Measurements from ENCODE around the gene GPR157. TPM values are rescaled to one million over a fixed set of nuclear protein-coding genes. Genes with fewer than 3 reads are reported as not detected.
"Not testable (repeated sequence)": the region's sequence is repeated elsewhere in the genome, so short reads cannot be mapped to it uniquely, and the experiment has no call there.

GPR157 gene
- total RNA-seq, 4 donors from 2014 or later, result 3.3 to 208 (median 10.4) TPM

DNA sequence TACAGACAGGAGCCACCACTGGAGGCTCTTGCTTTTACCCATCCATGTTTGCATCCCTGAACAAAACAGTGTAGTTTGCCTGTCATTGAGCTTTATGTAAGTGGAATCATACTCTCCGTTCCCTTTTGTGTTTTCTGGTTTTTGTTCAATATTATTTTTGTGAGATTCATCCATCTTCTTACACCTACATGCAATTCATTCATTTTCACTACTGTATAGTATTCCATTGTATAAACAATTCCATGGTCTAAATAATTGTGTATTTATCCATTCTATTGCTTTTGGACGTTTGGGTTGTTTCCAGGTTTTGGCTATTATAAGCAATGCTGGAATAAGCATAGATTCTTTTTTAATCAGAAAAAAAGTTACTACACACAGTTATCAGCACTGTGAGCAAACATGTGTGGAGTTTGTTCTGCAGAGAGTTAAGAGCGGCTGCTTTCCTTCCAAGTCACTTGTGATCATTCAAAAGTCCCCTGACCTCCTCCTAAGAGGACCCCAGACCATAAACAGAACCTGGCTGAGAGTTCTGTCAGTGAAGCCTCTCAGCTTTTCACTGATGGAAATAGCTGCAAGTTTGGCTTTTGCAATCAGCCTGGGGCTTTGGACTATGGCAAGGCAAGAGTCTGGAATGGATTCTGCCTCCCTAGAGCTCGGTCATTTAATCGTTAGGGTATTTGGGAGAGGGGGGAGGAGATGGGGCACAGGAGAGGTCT lies 5.1 kb upstream of the GPR157 start:
- Histone ChIP-seq H3K4me1 (peaks cover 0 to 10% (median 0%) of the 10 kb centered on the region in 4 donors), H3K27ac (no peak overlapping the region), H3K4me3 (no peak overlapping the region), H3K9me3 (no peaks in the 10 kb centered on the region), H3K27me3 (no peaks in the 10 kb centered on the region), H3K36me3 (no peaks in the 10 kb centered on the region)
- TF ChIP-seq POLR2A (IDR thresholded peaks at IDR 0.05), result no peak
- TF ChIP-seq, protein P1, sequence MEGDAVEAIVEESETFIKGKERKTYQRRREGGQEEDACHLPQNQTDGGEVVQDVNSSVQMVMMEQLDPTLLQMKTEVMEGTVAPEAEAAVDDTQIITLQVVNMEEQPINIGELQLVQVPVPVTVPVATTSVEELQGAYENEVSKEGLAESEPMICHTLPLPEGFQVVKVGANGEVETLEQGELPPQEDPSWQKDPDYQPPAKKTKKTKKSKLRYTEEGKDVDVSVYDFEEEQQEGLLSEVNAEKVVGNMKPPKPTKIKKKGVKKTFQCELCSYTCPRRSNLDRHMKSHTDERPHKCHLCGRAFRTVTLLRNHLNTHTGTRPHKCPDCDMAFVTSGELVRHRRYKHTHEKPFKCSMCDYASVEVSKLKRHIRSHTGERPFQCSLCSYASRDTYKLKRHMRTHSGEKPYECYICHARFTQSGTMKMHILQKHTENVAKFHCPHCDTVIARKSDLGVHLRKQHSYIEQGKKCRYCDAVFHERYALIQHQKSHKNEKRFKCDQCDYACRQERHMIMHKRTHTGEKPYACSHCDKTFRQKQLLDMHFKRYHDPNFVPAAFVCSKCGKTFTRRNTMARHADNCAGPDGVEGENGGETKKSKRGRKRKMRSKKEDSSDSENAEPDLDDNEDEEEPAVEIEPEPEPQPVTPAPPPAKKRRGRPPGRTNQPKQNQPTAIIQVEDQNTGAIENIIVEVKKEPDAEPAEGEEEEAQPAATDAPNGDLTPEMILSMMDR (IDR thresholded peaks at IDR 0.05), result no peak
- no peak for DNase-seq

DNA sequence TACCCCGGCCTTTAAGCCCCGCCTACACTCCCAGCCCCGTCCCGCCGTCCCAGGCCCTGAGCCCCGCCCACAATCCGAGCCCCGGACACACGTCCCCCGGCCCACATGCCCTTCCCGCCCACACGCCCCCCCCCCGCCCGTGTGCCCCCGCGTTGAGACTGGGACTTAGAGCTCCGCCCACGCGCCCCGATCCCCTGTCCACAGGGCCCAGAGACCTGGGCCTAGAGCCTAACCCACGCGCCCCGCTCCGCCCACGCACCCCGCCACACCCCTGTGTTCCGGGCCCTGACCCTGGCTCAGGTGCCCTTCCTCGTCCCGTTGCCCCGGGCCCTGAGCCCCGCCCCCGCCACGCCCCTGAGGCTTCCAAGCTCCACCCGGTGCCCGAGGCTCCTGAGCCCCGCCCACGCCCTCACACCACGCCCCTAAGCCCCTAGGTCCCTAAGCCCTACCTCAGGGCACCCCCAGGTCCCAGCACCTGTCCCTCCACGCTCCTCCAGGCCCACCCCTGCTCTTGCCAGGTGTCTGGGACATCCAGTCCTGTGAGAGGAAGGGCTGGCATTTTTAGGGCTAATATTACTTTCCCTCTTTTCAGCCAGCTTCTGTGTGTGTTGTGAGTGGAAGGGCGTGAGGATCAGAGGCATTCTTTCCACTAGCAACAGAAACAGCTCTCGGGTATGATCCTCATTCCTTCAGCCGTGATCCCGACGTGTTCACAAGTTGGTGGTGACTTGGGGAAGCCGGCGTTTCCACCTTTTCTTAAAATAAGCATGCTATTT lies 552 bp upstream of the GPR157 start:
- H3K36me3 ChIP-seq, result no peaks in the 10 kb centered on the region
- H3K27me3 ChIP-seq, result no peaks in the 10 kb centered on the region
- H3K4me3 ChIP-seq, result peak overlapping the region; percentile 65 to 87 (median 76)
- peaks cover 0 to 29% (median 9%) of the 10 kb centered on the region in 4 donors for H3K4me1 ChIP-seq
- TF ChIP-seq POLR2A (IDR thresholded peaks at IDR 0.05), result no peak
- TF ChIP-seq, protein P1 (IDR thresholded peaks at IDR 0.05), result no peak
- H3K27ac ChIP-seq, result peak overlapping the region; percentile 79 to 92 (median 86)
- H3K9me3 ChIP-seq, result no peaks in the 10 kb centered on the region
- peak; percentile 97 to 99 (median 97) for DNase-seq

DNA sequence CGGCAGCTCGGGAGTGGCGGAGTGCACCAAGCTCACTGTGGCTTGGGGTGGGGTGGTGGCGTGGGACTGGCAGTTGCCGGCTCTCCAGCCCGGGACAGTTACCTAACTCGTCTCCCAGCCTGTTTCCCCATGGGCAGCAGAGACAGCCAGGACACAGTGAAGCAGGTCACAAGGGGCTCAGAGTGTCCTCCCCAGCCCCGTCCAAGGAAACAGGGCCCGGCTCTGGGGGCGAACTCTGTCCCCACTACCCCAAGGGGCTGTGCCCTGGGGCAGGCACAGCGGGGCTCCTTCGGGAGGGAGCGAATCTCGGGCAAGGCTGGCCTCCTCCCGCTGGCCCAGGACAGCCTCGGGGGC lies 759 bp downstream of the GPR157 start:
- H3K27me3 ChIP-seq, result no peaks in the 10 kb centered on the region
- H3K4me3 ChIP-seq, result peak overlapping the region; percentile 65 to 87 (median 76)
- H3K27ac ChIP-seq, result peak overlapping the region; percentile 79 to 92 (median 86)
- no peaks in the 10 kb centered on the region for H3K36me3 ChIP-seq
- peak in 2 of 3 donors; percentile 65 to 66 for DNase-seq
- TF ChIP-seq, protein P1 (IDR thresholded peaks at IDR 0.05), result no peak
- TF ChIP-seq POLR2A (IDR thresholded peaks at IDR 0.05), result no peak
- H3K9me3 ChIP-seq, result no peaks in the 10 kb centered on the region
- H3K4me1 ChIP-seq, result peaks cover 0 to 29% (median 9%) of the 10 kb centered on the region in 4 donors

DNA sequence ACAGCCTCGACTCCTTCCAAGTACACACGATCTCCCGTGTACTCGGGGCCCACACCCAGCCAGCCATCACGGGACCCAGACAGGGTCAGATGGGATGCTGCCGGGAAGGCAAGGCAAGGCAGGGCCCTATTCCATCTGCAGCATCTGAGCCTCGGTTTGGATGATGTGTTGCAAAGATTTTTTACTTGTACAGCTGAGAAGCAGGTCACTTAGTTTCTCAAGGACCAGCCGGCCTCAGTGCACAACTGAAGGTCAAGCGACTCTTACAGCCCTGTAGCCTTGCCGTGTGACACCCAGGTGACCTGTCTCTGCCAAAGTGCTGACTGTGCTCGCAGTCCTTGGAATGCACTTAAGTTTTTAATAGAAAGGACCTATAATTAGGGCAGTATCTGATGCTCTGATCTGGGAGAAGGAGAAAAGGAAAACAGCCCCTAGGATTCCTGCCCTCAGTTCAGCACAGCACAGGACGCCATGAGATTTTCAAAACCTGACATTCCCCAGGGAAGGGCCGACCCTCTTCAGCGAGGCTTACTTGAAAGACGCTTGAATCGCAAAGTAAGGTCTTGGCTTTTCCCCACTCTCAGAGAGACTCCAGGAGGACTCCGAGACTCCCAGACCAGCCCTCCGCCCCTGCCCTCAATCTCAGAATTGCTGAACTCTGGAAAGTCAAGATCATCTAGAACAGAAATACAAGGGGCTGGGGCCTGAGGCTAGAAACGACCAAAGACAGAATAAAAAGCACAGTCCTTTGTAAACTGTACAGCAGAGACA lies 1.3 kb downstream of the GPR157 start:
- peak overlapping the region; percentile 65 to 87 (median 76) for H3K4me3 ChIP-seq
- no peak for DNase-seq

DNA sequence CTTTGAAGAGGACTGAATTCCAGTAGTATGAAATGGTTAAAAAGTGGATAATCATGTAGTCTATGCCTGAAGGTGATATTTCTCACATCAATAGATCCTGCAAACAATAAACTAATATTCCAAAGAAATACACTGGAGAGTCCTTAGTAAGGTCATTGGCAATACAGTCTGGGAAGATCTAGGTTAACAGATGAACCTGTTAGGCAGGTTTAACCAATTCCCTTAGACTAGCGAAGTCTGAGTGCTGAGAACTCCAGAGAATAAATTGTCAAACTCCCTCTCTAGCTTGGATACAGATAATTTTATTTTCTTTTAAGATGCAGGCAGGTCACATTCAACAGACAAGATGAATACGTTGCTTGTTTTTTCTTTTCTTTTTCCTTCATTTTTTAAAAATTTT lies 2.4 kb downstream of the GPR157 start:
- Histone ChIP-seq H3K4me3 (no peak overlapping the region), H3K9me3 (no peaks in the 10 kb centered on the region), H3K27ac (no peak overlapping the region), H3K4me1 (peaks cover 0 to 29% (median 11%) of the 10 kb centered on the region in 4 donors), H3K27me3 (no peaks in the 10 kb centered on the region), H3K36me3 (no peaks in the 10 kb centered on the region)
- DNase-seq, result no peak
- no peak for TF ChIP-seq POLR2A (IDR thresholded peaks at IDR 0.05)
- TF ChIP-seq, protein P1 (IDR thresholded peaks at IDR 0.05), result no peak

More for the DNA sequence above, 1.3 kb downstream of the GPR157 start:
- Histone ChIP-seq H3K27me3 (no peaks in the 10 kb centered on the region), H3K36me3 (no peaks in the 10 kb centered on the region), H3K4me1 (peaks cover 0 to 29% (median 9%) of the 10 kb centered on the region in 4 donors), H3K9me3 (no peaks in the 10 kb centered on the region), H3K27ac (peak overlapping the region in 2 of 4 donors; percentile 83 to 92)
- TF ChIP-seq, protein P1 (IDR thresholded peaks at IDR 0.05), result no peak

DNA sequence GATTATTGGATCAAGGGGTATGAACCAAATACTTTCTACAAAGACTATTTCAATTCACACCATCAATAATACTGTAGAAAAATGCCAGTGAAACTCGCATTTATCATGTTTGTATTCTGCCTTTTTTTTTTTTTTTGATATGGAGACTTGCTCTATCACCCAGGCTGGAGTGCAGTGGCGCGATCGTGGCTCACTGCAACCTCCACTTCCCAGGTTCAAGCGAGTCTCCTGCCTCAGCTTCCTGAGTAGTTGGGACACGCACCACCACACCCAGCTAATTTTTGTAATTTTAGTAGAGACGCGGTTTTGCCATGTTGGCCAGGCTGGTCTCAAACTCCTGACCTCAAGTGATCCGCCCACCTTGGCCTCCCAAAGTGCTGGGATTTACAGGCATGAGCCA lies 3.1 kb downstream of the GPR157 start:
- H3K4me1 ChIP-seq, result peaks cover 0 to 29% (median 11%) of the 10 kb centered on the region in 4 donors
- not testable (repeated sequence) for DNase-seq, H3K36me3 ChIP-seq, H3K4me3 ChIP-seq, H3K27ac ChIP-seq, H3K9me3 ChIP-seq, H3K27me3 ChIP-seq

All from Peyer's patch (tissue), 4 donors.